ENCODE results near the gene NUDT22.
A peak's percentile ranks its signal among the peaks of the same experiment; 100 is the strongest.

NUDT22 gene, protein sequence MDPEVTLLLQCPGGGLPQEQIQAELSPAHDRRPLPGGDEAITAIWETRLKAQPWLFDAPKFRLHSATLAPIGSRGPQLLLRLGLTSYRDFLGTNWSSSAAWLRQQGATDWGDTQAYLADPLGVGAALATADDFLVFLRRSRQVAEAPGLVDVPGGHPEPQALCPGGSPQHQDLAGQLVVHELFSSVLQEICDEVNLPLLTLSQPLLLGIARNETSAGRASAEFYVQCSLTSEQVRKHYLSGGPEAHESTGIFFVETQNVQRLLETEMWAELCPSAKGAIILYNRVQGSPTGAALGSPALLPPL

DNA sequence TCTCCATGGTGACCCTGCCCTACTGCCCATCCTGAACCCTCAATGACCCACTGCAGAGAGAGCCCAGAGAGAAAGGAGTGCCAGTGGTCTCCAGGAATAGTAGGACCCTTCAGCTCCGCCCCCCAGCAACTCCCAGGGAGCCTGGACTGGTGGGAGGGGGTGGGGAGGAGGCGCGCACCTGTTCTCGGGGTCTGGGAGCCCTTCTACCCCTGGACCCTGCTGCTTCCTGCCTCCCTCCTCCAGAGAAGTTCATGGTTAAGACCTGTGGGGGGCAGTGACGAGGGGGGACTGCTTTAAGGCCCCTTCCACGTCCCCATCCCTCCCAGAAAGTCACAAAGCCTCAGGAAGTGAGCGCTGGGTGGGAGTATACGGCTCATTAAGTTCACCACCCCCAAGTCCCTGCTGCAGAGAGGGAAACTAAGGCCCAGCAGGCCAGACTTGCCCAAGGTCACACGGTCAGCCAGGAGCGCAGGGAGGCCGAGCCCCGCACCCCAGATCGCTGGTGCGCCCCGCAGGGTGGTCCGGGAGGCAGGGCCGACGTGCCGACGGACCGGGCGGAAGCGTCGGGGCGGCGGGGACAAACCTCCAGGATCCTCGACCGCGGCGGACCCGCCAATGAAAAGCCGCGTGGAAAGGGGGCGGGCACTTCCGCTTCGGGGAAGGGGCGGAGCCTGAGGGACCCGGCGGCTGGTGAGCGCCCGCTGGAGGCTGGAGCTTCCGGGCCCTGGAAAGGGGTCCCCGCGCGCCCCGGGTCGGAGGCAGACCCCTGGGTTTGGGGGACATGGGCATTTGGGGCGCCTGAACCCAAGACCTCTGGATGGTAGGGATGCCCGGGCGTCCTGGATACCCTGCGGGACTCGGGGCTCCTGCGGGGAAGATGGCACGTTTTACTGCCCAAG, at the start of gene NUDT22, which contains the start of gene TRPT1:
TSS of gene NUDT22 (plus strand) at position 667 of the 899 bp plus-strand sequence. CDS start 379 bp downstream, outside the sequence.
TSS of gene TRPT1 (minus strand) at position 579 of the 899 bp plus-strand sequence. CDS start at position 253, 326 bp downstream.
- H3K36me3 Mint-ChIP-seq: peaks cover 9% of the 10 kb centered on the region
- no peaks in the 10 kb centered on the region for H3K27me3 Mint-ChIP-seq
- H3K4me1 Mint-ChIP-seq: peaks cover 44% of the 10 kb centered on the region
- ATAC-seq: peak; percentile 79
- peak within 1 kb of the TSS; percentile 91 for H3K27ac Mint-ChIP-seq
- no peaks in the 10 kb centered on the region for H3K9me3 Mint-ChIP-seq
- H3K4me3 Mint-ChIP-seq: peak within 1 kb of the TSS; percentile 91

DNA sequence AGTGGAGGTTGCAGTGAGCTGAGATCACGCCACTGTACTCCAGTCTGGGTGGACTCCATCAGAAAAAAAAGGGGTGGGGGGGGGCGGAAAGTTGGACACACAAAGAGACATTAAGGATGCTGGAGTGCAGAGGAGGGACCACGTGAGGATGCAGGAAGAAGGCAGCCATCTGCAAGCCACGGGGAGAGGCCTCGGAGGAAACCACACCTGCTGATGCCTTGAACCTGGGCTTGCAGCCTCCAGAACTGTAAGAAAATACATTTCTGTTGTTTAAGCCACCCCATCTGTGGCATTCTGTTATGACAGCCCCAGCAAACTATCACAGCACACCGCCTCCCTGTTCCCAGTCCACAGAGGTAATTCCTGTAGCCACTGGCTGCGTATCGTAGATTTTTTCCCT, 49.3 kb upstream of the NUDT22 start:
- H3K4me1 Mint-ChIP-seq: peaks cover 38% of the 10 kb centered on the region

GRCh38 chr11:64178203-64178602, 47.9 kb upstream of the NUDT22 start:
- H3K36me3 Mint-ChIP-seq: peaks cover 6% of the 10 kb centered on the region
- H3K4me3 Mint-ChIP-seq: no peak overlapping the region
- H3K27ac Mint-ChIP-seq: no peak overlapping the region
- H3K9me3 Mint-ChIP-seq: no peaks in the 10 kb centered on the region
- no peaks in the 10 kb centered on the region for H3K27me3 Mint-ChIP-seq
- ATAC-seq: peak; percentile 80
- H3K4me1 Mint-ChIP-seq: peaks cover 49% of the 10 kb centered on the region

More for the DNA sequence above, 49.3 kb upstream of the NUDT22 start:
- ATAC-seq: no peak
- Mint-ChIP-seq H3K27ac (no peak overlapping the region), H3K27me3 (no peaks in the 10 kb centered on the region), H3K9me3 (no peaks in the 10 kb centered on the region), H3K36me3 (peaks cover 6% of the 10 kb centered on the region), H3K4me3 (no peak overlapping the region)

DNA sequence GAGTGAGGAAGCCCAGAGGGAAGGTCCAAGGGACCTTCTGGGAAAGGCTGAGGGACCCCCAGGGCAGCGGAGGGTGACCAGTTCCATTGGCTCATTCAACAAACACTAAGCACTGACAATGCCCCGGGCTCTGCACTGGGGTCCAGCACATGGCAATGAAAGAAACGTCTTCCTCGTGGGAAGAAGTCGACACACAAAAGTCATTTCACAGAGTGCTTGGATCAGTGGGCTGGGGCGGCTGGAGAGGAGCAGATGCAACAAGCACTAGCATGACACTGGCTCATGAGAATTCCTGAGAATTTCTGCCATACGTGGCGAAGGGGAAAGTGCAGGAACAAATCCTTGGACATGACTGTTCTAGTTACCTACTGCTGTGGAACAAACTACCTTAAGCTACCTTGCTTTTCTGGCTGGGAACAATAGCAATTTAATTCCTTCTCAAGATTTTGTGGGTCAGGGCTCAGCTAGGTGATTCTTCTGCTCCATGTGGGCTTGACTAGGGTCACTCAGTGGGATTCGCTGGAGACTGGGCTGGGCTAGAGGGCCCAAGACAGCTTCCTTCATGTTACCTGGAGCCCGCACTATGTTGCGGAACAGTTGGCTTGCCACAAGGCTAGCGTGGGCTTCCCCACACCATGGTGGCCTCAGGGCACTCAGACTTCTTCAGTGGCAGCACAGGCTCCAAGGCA, 47.0 kb upstream of the NUDT22 start:
- no peak overlapping the region for H3K4me3 Mint-ChIP-seq
- ATAC-seq: no peak
- H3K9me3 Mint-ChIP-seq: no peaks in the 10 kb centered on the region
- no peaks in the 10 kb centered on the region for H3K27me3 Mint-ChIP-seq
- peaks cover 55% of the 10 kb centered on the region for H3K4me1 Mint-ChIP-seq
- H3K27ac Mint-ChIP-seq: no peak overlapping the region
- peaks cover 3% of the 10 kb centered on the region for H3K36me3 Mint-ChIP-seq

DNA sequence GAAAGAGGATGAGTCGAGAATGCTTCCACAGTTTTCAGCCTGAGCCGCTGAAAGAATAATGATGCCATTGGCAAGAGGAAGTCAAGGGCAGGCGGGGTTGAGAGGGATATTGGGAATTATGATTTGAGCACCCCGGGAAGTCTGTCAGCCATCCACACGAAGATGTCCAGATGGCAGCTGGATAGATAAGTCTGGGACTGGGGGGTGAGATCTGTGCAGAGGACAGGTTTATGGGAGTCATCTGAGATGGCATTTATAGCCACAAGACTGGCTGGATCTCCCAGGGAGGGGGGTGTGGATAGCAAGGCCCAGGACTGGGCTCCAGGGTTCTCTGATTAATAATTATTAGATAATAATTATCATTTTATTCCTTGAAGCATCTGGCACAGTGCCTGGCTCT, 45.2 kb upstream of the NUDT22 start:
- H3K4me1 Mint-ChIP-seq: peaks cover 62% of the 10 kb centered on the region
- no peaks in the 10 kb centered on the region for H3K9me3 Mint-ChIP-seq
- ATAC-seq: no peak
- no peaks in the 10 kb centered on the region for H3K36me3 Mint-ChIP-seq
- no peaks in the 10 kb centered on the region for H3K27me3 Mint-ChIP-seq
- no peak overlapping the region for H3K4me3 Mint-ChIP-seq
- H3K27ac Mint-ChIP-seq: no peak overlapping the region

DNA sequence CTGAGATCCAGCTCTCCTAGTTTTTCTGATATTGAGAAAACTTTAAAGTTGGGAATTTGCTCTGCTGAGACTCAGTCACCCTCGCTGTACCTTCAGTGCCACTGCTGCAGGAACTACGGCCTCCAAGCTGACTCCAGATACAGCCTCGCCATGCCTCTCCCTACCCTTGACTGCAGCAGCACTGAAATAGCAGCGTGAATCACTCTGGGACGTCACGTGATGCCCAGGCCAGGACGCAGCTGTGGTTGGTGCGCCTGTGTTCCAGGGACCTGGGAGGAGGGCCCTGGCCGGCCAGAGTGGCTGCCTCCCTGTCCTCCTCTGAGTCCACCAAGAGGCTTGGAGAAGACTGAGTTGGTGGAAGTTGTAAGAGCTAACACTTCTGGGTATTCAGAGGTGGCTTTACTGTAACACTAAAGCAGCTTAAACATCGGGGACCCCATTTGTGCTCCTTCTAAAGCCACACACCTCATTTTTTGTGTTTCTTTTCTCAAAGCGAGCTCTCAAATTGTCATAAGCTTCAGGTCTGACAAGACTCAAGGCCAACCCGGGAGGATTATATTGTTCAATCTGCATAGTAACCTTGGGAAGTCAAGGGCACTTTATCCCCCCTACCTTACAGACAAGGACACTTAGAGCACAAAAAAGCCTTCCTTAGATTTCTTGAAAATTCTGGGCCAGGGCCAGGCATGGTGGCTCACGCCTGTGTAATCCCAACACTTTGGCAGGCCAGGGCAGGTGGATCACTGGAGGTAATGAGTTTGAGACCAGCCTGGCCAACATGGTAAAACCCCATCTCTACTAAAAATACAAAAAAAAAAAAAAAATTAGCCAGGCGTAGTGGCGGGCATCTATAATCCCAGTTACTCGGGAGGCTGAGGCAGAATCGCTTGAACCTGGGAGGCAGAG, 44.3 kb upstream of the NUDT22 start:
- H3K4me3 Mint-ChIP-seq: peak overlapping the region; percentile 21
- no peaks in the 10 kb centered on the region for H3K9me3 Mint-ChIP-seq
- H3K27ac Mint-ChIP-seq: no peak overlapping the region

DNA sequence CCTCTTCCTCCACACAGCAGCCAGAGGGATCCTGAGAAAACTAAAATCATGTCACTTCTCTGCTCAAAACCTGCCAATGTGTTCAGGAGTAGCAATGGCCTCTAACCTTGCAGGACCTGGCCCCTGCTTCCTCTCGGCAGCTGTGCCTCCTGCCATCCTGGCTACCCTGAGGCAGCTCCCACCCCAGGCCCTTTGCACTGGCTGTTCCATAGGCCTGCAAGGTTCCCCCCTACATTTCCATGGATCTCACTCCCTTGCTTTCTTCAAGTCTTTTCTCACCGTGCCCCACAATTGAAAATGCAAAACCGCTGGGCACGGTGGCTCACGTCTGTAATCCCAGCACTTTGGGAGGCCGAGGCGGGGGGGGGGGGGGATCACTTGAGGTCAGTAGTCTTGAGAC, 42.2 kb upstream of the NUDT22 start:
- ATAC-seq: no peak
- no peak overlapping the region for H3K4me3 Mint-ChIP-seq
- no peak overlapping the region for H3K27ac Mint-ChIP-seq
- peaks cover 43% of the 10 kb centered on the region for H3K4me1 Mint-ChIP-seq
- no peaks in the 10 kb centered on the region for H3K36me3 Mint-ChIP-seq
- no peaks in the 10 kb centered on the region for H3K27me3 Mint-ChIP-seq
- no peaks in the 10 kb centered on the region for H3K9me3 Mint-ChIP-seq

More for the DNA sequence above, 44.3 kb upstream of the NUDT22 start:
- Mint-ChIP-seq H3K27me3 (no peaks in the 10 kb centered on the region), H3K36me3 (no peaks in the 10 kb centered on the region), H3K4me1 (peaks cover 62% of the 10 kb centered on the region)
- ATAC-seq: no peak

DNA sequence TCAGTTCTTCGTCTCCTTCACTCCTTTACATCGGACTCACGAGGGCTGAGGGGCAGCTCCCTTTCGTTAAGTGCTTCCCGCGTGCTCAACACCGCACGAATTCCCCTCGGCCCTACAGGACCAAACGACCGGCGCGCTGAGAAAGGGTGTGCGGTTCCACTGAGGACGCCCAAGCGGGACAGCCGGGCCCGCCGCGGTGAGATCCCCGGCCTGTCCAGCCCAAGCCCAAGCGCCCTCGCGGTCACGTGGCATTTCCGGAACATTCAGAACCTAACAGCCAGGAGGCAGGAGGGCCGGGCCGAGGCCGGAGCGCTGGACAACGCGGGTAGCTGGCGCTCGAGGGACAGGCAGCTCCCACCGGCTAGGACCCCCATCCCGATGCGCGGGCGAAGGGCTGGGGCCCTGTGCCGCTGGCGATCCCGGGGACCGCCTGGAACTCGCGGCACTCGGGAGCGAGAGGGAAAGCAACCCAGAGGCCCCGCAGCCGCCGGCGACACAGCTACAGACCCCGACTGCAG, 40.8 kb upstream of the NUDT22 start:
- Mint-ChIP-seq H3K36me3 (no peaks in the 10 kb centered on the region), H3K9me3 (no peaks in the 10 kb centered on the region), H3K27ac (no peak overlapping the region), H3K4me3 (no peak overlapping the region), H3K27me3 (no peaks in the 10 kb centered on the region), H3K4me1 (peaks cover 43% of the 10 kb centered on the region)
- ATAC-seq: peak; percentile 3

GRCh38 chr11:64185693-64186491, 40.2 kb upstream of the NUDT22 start, which contains the start of gene STIP1:
Gene STIP1, plus strand, starts transcription at chr11:64186171. Its CDS starts 91 bp downstream, at chr11:64186262.
- Mint-ChIP-seq H3K27ac (no peak within 1 kb of the TSS), H3K36me3 (no peaks in the 10 kb centered on the region), H3K9me3 (no peaks in the 10 kb centered on the region), H3K4me1 (peaks cover 39% of the 10 kb centered on the region), H3K4me3 (no peak within 1 kb of the TSS), H3K27me3 (no peaks in the 10 kb centered on the region)
- peak; percentile 95 for ATAC-seq

DNA sequence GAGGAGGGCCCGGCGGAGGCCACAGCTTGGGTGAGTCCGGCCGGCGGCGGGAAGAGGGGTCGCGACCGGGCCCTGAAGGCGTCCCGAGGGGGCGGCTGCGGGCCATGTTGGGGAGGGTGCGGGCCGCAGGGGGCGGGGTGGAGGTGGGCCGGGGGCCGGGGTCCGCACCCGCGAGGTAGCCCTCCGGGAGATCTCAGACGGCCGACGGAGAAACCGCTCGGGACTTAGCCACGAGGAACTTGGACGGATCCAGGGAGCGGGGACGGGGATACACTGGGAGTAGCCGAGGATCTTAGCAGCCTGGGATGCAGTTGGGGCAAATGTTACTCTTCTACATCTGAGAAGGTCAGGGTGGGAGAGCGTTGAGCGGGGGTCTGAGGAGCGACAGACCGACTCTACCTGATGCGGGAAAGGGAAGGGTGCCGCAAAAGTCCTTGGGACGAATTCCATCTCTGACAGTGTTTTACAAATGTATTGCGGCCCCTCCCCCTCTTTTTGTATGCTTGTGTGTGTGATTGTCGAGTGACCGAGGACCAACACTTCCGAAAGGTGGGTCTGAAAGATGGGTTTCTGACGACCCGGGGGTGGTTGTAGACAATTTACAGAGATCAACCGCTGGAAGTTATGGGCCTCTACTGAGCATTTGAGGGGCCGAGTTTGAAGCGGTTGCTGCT, 39.4 kb upstream of the NUDT22 start:
- no peaks in the 10 kb centered on the region for H3K36me3 Mint-ChIP-seq

DNA sequence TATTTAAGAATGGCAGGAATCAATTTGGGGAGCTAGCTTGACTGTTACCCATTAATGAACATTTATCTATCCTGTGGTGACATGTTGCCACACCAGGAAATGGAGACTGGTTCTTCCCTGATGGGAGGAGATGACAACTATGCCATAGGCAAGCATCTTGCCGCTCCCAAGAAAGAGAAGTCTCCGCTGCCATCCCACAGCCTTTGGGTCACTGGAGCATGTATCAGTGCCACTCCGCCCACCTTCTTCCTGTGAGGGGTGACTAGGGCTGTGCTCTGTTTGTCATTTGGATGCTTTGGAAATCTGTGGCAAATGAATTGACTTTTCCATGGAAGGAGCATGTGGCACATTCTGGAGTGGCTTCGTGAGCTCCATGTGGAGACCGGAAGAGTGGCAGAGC, 33.6 kb upstream of the NUDT22 start:
- no peak for ATAC-seq
- peaks cover 35% of the 10 kb centered on the region for H3K36me3 Mint-ChIP-seq
- H3K4me1 Mint-ChIP-seq: no peaks in the 10 kb centered on the region
- H3K9me3 Mint-ChIP-seq: no peaks in the 10 kb centered on the region
- H3K4me3 Mint-ChIP-seq: no peak overlapping the region
- H3K27me3 Mint-ChIP-seq: no peaks in the 10 kb centered on the region
- H3K27ac Mint-ChIP-seq: no peak overlapping the region

More for the DNA sequence above, 39.4 kb upstream of the NUDT22 start:
- Mint-ChIP-seq H3K27me3 (no peaks in the 10 kb centered on the region), H3K9me3 (no peaks in the 10 kb centered on the region), H3K4me3 (no peak overlapping the region), H3K27ac (no peak overlapping the region), H3K4me1 (peaks cover 31% of the 10 kb centered on the region)
- ATAC-seq: peak; percentile 9

GRCh38 chr11:64196626-64197025, 29.4 kb upstream of the NUDT22 start:
- Mint-ChIP-seq H3K27ac (no peak overlapping the region), H3K4me1 (no peaks in the 10 kb centered on the region), H3K4me3 (no peak overlapping the region), H3K27me3 (no peaks in the 10 kb centered on the region), H3K36me3 (peaks cover 69% of the 10 kb centered on the region), H3K9me3 (no peaks in the 10 kb centered on the region)
- ATAC-seq: no peak

DNA sequence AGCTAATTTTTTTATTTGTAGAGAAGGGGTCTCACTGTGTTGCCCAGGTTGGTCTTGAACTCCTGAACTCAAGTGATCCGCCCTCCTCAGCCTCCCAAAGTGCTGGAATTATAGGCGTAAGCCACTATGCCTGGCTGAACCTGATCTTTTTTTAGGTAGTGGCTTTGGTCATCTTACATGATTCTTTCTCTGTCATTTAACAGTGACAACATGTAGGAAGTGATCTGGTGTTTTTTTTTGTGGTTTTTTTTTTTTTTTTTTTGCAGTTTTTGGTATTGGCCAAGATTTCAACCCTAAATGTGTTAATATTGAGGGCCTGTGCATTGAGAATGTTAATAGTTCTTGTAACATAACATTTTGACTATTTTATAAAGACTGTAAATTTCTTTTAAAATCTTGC, 27.6 kb upstream of the NUDT22 start:
- Mint-ChIP-seq H3K4me3 (no peak overlapping the region), H3K36me3 (peaks cover 79% of the 10 kb centered on the region), H3K27ac (no peak overlapping the region), H3K27me3 (no peaks in the 10 kb centered on the region), H3K9me3 (no peaks in the 10 kb centered on the region), H3K4me1 (peaks cover 6% of the 10 kb centered on the region)
- ATAC-seq: no peak

All from stimulated activated memory B cell treated with anti-CD40 and anti-IgM and Interleukin-4, amounts not matched to agents 10 μg/mL and 1 μg/mL and 100 μg/mL, for 72 hours (primary cell).